ENCODE data around the gene DNM1.
"Not testable (repeated sequence)": the region's sequence is repeated elsewhere in the genome, so short reads cannot be mapped to it uniquely, and the experiment has no call there.

The DNM1 gene

DNA sequence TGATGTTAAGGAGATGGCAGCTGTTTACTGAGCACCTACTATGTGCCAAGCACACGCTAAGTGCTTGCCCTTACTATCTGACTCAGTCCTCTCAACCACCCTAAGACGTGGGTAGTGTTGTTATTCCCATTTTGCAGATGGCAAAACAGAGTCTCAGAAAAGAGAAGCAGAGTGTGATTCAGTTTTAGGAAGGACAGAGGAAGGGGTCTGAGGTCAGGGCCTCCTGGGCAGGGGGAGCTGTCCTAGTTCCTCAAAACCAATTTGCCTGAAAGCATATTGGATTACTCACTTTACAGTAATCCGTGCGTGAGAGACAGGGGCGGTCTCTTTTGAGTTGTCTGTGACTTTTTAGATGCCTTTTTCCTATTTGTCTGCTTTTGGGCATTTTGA is 23.2 kb downstream of the DNM1 start:
- DNase-seq = no peak

GRCh38 chr9:128230897-128231296 is 27.7 kb downstream of the DNM1 start:
- DNase-seq = not testable (repeated sequence)

DNA sequence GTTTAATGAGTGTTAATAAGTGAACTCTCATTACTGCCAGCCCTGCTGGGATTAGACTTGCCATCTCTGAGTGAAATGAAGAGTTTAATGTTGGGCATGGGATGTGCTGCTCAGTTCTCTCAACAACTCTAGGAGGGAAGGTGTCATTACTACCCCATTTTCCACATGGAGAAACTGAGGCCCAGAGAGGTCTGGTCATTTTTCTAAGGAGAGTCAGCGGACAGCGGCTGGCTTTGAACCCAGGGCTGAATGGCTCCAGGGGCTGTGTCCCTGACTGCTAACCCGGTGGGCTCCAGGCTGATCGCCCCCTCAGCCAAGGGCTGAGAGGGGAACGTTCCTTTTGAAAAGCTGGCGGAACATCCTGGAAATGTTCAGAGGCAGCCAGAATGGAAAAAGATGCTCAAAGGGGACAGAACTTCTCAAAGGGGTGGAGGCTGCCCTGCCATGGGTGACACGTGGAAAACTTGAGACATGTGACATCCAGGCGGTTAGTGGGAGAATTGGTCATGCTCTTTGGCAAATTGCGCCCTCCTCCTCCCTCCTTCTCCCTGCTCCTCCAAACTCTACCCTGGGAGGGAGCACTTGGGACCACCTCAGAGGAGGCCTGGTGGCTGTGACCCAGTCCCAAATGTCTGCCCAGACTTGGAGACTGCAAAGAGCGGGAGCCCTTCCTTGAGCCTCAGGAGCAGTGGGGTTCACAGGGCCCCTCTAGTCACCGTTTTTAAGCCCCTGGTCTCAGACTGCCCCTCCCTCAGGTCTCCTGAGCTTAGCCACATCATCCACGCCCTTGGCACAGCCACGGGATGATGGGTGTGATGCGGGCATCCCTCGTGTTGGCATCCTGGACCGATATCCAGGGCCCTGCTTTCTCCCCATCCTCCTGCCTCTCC is 28.7 kb downstream of the DNM1 start:
- DNase-seq = no peak

DNA sequence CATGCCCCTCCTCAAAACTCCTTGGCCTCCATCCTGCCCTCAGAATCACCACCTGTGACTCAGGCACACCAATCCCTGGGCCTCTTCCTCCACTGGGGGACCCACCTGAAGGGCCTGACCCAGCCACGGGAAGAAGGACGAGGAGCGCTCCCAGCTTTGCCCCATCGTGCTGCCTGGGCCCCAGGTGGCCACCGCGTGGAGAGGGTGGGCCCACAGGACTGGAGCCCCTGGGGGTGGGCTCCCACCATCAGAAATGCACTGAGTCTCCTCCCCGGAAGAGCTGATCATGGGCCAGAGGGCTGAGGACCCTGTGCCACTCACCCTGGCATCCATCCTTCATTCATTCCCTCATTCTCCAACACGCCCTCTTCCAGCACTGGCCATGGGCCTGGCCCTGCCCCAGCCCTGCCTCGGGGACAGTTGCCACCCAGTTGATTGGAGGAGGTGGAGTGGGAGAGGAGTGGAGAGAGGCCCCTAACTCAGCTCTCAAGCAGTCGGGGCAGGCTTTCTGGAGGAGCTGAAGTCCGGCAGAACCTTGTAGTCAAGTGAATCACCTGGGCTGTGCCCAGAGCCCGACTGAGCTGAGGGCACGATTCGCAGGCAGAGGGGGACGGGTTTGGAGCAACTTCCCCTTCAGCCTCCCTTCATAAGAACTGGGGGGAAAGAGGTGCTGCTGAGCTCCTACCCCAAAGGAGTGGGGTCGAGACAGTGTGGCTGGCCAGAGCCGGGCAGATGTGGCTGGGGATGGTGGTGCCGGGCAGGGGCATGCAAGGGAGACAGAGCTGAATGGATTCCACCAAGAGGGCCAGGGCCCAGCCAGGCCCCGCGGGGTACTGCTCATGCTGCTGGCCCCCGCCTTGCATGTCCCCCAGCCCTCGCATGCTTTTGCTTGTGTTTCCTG is 29.6 kb downstream of the DNM1 start:
- DNase-seq = no peak

- no peak for DNase-seq
Observed at GRCh38 chr9:128233817-128234406, 30.7 kb downstream of the DNM1 start.

- no peak for DNase-seq
Observed at GRCh38 chr9:128242124-128242523, 38.9 kb downstream of the DNM1 start.

DNA sequence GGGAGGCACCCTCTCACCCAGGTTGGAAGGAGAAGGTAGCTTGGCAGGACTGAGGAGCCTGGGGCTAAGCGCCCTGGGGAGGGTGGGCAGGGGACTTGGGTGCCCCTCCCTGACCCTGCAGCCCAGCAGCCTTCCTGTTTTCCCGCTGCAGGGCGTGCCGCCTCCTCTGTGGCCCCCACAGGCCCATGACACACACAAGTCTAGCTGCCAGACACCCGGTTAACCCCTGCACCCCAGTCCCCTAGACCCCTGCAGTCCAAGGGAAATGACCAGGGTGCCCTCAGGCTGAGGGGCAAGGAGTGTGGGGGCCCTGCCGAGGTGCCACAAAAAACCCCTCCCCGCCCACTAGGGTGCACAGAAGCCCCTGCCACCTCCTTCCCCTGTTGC is 39.6 kb downstream of the DNM1 start:
- DNase-seq = no peak

GRCh38 chr9:128243215-128244018 is 40.2 kb downstream of the DNM1 start:
- peak; percentile 47 for DNase-seq

DNA sequence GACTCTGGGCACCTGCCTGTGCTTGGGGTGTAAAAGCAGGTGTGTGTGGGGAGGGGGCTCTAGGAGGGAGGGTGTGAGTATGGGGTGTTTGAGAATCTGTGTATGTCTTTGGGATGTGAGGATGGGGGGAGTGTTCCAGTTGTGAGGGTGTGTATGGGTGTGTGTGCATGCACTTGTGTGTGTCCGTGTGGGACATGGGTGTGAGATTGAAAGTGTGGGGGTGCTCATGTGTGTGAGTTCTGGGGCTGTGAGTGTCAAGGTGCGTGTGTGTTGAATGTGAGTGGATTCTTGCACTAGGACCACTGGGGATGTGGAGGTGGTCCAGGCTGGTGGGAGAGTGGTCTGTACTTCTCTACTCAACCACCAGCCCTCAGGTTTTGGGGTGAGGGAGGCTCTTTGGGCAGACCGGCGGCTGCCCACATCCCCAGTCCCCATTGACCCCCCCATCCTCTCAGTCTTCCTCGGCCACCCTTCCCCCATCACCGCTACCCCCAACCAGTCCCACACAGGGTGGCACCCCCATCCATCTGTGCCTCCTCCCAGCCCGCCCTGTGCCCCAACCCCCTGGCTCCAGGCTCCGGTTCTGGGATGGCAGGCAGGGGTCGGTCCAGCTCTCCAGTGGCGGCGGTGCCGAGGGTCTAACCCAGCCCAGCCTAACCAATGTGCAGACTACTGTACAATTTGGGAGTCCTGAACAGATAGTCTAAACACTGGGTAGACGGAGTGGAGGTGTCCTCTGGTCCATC is 41.1 kb downstream of the DNM1 start:
- DNase-seq = no peak

- DNase-seq = peak; percentile 95
Observed at GRCh38 chr9:128244837-128245231, 41.7 kb downstream of the DNM1 start.

DNA sequence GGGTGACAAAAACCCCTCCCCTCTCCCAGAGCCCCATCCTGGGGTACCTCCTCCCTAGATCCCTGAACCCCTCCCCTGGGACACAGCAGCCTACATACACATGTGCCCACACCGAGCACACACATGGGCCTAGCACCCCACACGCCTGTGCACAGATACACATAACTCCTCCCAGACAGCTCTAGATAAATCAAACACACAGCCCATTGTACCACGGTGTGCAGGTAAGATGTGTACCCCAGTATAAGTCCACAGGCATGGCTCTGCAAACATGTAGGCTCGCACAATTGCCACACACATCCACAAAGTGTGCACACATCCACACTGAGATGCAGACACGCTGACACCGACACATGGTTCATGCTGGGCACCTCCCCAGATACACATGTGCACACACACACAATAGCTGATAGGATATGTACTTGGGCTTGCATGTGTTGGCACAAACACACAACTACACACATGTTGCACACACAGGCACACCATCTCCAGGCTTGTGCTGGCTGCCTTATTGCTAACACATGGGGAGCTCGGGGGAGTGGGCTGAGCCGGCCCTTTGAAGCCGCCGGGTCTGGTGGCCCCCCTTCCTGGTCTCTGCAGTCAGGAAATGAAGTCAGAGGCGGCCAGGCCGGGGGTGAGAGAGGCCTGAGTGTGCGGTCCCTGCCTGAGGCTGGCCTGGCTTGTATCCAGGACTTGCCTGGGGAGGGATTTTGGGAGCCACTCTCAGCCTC is 42.4 kb downstream of the DNM1 start:
- DNase-seq = peak; percentile 84

GRCh38 chr9:128246471-128246870 is 43.3 kb downstream of the DNM1 start:
- no peak for DNase-seq

DNA sequence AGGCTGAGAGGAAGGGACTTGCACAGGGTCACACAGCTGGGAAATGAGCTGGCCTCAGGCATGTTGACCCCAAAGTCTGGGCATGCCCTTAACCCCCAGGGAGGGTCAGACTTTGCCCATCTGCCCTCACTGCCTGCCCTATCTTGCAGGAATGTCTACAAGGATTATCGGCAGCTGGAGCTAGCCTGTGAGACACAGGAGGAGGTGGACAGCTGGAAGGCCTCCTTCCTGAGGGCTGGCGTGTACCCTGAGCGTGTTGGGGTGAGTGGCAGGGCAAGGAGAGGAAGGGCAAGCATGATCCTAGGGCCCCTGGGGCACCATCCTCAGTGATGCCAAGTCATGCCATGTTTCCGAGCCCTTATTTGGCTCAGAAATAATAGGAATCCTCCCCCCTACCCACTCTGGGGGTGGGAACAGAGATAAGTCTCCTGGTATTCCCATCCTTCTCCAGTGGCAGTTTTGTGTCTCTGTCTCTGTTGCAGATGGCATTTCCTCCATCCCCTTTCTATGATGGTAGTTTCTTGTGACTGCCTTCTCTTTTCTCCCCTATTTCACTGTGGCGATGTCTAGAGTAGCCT is 44.1 kb downstream of the DNM1 start:
- no peak for DNase-seq

DNA sequence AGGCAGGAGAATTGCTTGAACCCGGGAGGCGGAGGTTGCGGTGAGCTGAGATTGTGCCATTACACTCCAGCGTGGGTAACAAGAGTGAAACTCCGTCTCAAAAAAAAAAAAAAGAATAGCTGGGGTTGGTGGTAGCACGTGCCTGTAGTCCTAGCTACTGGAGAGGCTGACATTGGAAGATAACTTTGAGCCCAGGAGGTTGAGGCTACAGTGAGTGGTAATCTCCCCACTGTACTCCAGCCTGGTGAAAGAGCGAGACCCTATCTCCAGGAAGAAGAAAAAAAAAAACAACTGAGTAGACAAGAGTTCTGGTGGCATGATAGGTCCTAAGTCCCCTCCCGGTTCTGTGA is 46.4 kb downstream of the DNM1 start:
- no peak for DNase-seq

DNA sequence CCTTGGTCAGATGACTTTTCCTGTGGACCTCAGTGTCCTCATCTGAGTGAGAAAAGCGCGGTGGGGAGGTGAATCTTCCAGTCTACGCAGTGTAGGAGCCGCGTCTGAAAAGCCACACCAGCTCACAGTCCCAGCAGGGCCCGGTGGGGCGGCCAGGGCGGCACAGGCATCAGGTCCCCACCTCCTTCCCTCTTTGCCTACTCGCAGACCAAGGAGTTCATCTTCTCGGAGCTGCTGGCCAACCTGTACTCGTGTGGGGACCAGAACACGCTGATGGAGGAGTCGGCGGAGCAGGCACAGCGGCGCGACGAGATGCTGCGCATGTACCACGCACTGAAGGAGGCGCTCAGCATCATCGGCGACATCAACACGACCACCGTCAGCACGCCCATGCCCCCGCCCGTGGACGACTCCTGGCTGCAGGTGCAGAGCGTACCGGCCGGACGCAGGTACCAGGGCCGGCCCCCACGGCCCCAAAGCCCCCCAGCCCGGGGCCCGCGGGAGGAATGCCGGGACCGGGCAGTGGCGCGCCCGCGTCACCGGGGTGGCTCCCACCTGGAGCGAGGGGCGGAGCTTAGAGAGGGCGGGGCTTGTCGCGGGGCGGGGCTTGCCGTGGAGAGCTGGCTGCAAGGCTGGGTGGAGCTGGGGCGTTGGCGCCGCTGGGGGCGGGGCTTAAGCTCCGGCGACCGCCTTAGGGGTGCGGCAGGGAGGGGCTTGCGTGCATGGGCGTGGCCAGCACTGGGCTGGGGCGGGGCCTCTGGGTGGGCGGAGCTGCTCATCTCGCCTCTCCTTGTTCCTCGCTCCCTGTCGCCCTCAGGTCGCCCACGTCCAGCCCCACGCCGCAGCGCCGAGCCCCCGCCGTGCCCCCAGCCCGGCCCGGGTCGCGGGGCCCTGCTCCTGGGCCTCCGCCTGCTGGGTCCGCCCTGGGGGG is 47.0 kb downstream of the DNM1 start:
- DNase-seq = peak; percentile 69

DNA sequence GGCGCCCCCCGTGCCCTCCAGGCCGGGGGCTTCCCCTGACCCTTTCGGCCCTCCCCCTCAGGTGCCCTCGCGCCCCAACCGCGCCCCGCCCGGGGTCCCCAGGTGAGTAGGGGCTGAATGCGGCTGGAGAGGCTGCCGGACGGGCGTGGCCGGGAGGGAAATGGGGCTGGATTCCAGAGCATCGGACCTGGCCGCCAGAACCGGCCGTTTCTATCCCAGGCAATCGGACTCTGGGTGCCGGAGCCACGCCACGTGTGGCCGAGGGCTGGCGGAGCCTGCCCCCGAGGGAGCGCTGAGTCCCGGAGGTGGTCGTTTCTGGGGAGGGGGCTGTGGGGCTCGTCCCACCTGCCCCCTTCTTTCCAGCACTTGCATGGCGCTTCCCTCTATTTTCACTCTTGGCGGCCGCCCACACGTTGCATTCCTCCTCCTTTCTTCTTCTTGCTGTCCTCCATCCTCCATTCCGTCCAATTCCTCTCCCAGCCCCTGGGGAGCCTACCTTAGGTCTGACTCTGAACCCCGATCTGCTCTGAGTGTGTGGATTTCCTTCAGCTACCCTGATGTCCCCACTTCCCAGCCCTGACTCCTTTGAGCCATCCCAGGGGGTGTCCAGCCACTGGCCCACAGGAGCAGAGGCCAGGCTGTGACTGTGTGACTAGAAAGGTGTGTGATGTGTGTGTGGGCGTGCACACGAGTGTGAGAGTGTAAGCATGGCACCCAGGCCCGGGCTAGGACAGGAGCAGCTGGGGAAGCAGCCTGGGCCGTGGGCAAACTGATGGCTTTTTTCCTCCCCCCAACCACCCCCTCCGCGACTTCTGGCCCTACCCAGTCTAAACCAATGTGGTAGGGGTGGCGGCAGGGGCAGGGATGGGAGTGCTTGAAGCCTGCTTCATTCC is 47.9 kb downstream of the DNM1 start:
- no peak for DNase-seq

DNA sequence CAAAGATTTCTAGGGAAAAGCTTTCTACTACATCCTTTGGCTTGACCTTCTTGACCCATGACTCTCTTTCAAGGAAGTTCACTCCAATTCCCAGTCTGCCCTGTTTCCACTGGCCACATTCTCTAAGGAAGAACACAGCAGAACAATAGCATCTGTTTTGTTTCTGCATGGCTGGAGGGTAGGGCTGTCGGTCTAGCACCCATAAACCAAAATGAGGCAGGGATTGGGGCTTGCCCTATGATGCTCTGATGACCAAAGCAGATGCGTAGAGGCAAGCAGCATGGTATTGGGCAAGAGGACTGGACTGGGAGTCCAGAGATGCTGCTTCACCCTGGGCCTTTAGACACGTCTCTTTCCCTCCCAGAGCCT is 48.5 kb downstream of the DNM1 start:
- DNase-seq = no peak

DNA sequence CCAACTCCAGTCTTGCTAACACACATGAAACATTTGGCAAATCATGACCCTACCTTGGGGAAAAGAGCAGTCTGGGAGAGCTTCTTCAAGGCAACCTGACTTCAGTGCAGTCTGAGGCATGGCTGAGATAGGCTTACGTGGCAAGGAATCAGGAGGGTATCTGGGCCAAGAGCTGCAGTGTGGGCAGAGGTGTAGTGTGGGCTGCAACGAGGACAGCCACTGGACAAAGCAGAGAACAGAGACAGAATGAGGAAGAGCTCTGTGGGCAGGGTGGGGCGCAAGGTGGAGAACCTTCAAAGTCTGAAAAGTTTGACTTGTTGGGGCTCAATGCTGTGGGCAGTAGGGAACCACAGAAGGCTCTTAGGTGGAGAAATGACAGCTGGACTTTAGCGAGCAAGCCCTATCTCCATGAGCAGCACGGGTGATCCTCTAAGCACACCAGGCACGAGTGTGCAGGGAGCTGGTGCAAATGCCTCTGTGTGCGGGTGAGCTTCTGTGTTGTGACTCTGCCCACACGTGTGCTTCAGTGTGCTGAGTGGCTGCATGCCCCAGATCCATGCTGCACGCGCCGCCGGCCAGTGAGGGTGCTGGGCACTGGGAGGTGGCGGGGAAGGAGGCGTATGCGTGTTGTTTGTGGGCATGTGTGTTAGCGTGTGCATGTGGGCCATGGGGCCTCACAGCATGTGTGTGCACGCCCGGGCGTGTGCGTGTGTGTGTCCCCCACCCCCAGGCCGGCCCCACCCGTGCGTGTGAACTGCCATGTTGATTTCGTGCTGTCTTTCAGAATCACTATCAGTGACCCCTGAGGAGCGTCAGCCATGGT is 49.3 kb downstream of the DNM1 start:
- DNase-seq = no peak
